ENCODE data around the gene CTBP2. TPM values are rescaled to one million over a fixed set of nuclear protein-coding genes. Genes with fewer than 3 reads are reported as not detected.

CTBP2 gene
- total and polyA plus RNA-seq, 4 donors = 19.2 to 80.6 (median 63.2) TPM

- peaks cover 0 to 4% (median 0%) of the 10 kb centered on the region in 4 donors for H3K9me3 ChIP-seq (ENCODE audit: control insufficient read depth in 4 of 4, insufficient read depth in 3 of 4, low read length in 3 of 4)
- WGBS, 2 donors = 64 to 71% methylated on average over 19 of the region's 19 CpGs
- no peak overlapping the region for H3K9ac ChIP-seq (ENCODE audit: insufficient read depth in 1 of 2, low read length in 2 of 2)
- H3K27me3 ChIP-seq (ENCODE audit: control insufficient read depth in 3 of 3, insufficient read depth in 3 of 3, low read length in 2 of 3) = no peaks in the 10 kb centered on the region
- TF ChIP-seq, protein P1, sequence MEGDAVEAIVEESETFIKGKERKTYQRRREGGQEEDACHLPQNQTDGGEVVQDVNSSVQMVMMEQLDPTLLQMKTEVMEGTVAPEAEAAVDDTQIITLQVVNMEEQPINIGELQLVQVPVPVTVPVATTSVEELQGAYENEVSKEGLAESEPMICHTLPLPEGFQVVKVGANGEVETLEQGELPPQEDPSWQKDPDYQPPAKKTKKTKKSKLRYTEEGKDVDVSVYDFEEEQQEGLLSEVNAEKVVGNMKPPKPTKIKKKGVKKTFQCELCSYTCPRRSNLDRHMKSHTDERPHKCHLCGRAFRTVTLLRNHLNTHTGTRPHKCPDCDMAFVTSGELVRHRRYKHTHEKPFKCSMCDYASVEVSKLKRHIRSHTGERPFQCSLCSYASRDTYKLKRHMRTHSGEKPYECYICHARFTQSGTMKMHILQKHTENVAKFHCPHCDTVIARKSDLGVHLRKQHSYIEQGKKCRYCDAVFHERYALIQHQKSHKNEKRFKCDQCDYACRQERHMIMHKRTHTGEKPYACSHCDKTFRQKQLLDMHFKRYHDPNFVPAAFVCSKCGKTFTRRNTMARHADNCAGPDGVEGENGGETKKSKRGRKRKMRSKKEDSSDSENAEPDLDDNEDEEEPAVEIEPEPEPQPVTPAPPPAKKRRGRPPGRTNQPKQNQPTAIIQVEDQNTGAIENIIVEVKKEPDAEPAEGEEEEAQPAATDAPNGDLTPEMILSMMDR (IDR thresholded peaks at IDR 0.05; ENCODE audit: control extremely low read depth, extremely low read depth) = no peak
- H3K36me3 ChIP-seq (ENCODE audit: control insufficient read depth in 4 of 4, insufficient read depth in 4 of 4, low read length in 4 of 4) = peaks cover 0 to 13% (median 3%) of the 10 kb centered on the region in 4 donors
- H3K4me1 ChIP-seq (ENCODE audit: control insufficient read depth in 5 of 5, insufficient read depth in 5 of 5, low read length in 5 of 5) = peaks cover 15 to 39% (median 34%) of the 10 kb centered on the region in 5 donors
- H3K4me3 ChIP-seq = no peak overlapping the region
- H3K27ac ChIP-seq (ENCODE audit: low read depth in 1 of 2, low read length in 1 of 2) = peak overlapping the region in 1 of 2 donors; percentile 46
- ATAC-seq (ENCODE audit: insufficient read depth, low FRiP score) (no peak), DNase-seq (no peak)
Measured at GRCh38 chr10:125014836-125015355, 145.5 kb downstream of the CTBP2 start.

DNA sequence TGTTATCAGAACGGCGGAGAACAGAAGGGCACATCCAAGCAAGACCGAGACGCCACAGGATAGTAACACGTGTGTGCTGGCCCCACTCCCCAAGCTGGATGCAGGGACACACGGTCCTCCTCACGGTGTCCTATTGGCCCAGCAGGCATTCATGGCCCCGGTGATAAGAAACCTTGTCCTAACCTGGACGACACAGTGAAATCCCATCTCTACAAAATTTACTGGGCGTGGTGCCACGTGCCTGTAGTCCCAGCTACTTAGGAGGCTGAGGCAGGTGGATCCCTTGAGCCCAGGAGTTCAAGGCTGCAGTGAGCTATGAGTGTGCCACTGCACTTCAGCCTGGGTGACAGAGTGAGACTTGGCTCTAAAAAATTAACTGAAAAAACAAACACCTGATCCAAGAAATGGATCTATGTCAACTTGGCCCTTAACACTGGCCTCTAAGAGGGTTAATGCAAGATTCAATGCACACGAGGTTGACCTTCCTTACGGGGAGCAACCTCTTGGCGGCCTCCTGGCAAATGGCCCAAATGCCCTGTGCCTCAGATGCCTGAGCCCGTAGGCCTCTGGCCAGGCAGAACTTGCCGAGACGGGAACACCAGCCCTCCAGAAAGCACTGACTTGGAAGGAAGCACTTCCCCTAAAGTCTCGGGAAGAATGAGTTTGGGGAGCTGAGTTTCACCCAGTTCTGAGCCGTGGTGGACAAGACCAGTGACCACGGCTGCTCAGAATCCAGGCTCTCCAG is 146.1 kb downstream of the CTBP2 start:
- H3K27me3 ChIP-seq (ENCODE audit: control insufficient read depth in 3 of 3, insufficient read depth in 3 of 3, low read length in 2 of 3) = no peaks in the 10 kb centered on the region
- DNase-seq (no peak), ATAC-seq (ENCODE audit: insufficient read depth, low FRiP score) (no peak)
- peaks cover 0 to 13% (median 3%) of the 10 kb centered on the region in 4 donors for H3K36me3 ChIP-seq (ENCODE audit: control insufficient read depth in 4 of 4, insufficient read depth in 4 of 4, low read length in 4 of 4)
- H3K4me1 ChIP-seq (ENCODE audit: control insufficient read depth in 5 of 5, insufficient read depth in 5 of 5, low read length in 5 of 5) = peaks cover 15 to 41% (median 36%) of the 10 kb centered on the region in 5 donors
- no peaks in the 10 kb centered on the region for H3K9me3 ChIP-seq (ENCODE audit: control insufficient read depth in 4 of 4, insufficient read depth in 3 of 4, low read length in 3 of 4)
- WGBS, 2 donors = 72 to 82% methylated on average over 20 of the region's 20 CpGs
- no peak overlapping the region for H3K4me3 ChIP-seq
- H3K9ac ChIP-seq (ENCODE audit: insufficient read depth in 1 of 2, low read length in 2 of 2) = no peak overlapping the region
- TF ChIP-seq, protein P1 (IDR thresholded peaks at IDR 0.05; ENCODE audit: control extremely low read depth, extremely low read depth) = no peak
- H3K27ac ChIP-seq (ENCODE audit: low read depth in 1 of 2, low read length in 1 of 2) = no peak overlapping the region

DNA sequence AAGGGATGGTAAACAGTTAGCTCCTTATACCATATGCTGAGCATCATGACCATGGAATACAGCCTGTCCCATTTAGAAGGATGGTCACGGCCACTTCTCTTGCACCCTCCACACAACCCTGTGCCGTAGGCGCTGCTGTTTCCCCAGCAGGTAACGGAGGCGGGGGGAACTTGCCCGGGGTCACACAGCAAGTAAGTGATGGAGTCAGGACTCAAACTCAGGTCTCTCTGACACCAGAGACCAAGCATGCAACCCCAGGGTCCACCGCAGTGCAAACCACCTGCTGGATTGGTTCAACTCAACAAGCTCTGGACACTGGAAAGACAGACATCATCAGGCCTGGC is 146.9 kb downstream of the CTBP2 start:
- H3K27ac ChIP-seq (ENCODE audit: low read depth in 1 of 2, low read length in 1 of 2) = no peak overlapping the region
- H3K27me3 ChIP-seq (ENCODE audit: control insufficient read depth in 3 of 3, insufficient read depth in 3 of 3, low read length in 2 of 3) = no peaks in the 10 kb centered on the region
- TF ChIP-seq, protein P1 (IDR thresholded peaks at IDR 0.05; ENCODE audit: control extremely low read depth, extremely low read depth) = no peak
- 97% methylated on average over 7 of the region's 7 CpGs for WGBS, 2 donors
- DNase-seq (no peak), ATAC-seq (ENCODE audit: insufficient read depth, low FRiP score) (no peak)
- H3K36me3 ChIP-seq (ENCODE audit: control insufficient read depth in 4 of 4, insufficient read depth in 4 of 4, low read length in 4 of 4) = peaks cover 0 to 13% (median 3%) of the 10 kb centered on the region in 4 donors
- H3K9ac ChIP-seq (ENCODE audit: insufficient read depth in 1 of 2, low read length in 2 of 2) = no peak overlapping the region
- peaks cover 15 to 44% (median 30%) of the 10 kb centered on the region in 5 donors for H3K4me1 ChIP-seq (ENCODE audit: control insufficient read depth in 5 of 5, insufficient read depth in 5 of 5, low read length in 5 of 5)
- no peak overlapping the region for H3K4me3 ChIP-seq
- no peaks in the 10 kb centered on the region for H3K9me3 ChIP-seq (ENCODE audit: control insufficient read depth in 4 of 4, insufficient read depth in 3 of 4, low read length in 3 of 4)
